RPMI8226 (cell line): ENCODE data around the gene LY86.
A peak's percentile ranks its signal among the peaks of the same experiment; 100 is the strongest.

Experiments used
- DNase-seq: peaks from one replicate; pipeline ENCODE4 v3.0.0-alpha.2; 2015

LY86 gene

GRCh38 chr6:6685249-6686040 is 96.9 kb downstream of the LY86 start:
- no peak for DNase-seq

DNA sequence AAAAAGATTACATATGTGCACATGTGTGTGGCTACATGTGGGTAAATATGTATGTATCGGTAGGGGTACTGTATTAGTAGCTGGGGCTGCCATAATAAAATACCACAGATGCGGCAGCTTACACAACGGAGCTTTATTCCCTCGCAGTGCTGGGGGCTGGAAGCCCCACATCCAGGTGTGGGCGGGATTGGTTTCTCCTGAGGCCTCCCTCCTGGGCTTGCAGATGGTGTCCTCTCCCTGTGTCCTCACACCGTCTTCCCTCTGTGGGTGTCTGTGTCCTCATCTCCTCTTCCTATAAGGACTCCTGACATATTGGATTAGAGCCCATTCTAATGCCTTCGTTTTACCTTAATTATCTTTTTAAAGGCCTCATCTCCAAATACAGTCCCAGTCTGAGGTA is 97.7 kb downstream of the LY86 start:
- DNase-seq = no peak

DNA sequence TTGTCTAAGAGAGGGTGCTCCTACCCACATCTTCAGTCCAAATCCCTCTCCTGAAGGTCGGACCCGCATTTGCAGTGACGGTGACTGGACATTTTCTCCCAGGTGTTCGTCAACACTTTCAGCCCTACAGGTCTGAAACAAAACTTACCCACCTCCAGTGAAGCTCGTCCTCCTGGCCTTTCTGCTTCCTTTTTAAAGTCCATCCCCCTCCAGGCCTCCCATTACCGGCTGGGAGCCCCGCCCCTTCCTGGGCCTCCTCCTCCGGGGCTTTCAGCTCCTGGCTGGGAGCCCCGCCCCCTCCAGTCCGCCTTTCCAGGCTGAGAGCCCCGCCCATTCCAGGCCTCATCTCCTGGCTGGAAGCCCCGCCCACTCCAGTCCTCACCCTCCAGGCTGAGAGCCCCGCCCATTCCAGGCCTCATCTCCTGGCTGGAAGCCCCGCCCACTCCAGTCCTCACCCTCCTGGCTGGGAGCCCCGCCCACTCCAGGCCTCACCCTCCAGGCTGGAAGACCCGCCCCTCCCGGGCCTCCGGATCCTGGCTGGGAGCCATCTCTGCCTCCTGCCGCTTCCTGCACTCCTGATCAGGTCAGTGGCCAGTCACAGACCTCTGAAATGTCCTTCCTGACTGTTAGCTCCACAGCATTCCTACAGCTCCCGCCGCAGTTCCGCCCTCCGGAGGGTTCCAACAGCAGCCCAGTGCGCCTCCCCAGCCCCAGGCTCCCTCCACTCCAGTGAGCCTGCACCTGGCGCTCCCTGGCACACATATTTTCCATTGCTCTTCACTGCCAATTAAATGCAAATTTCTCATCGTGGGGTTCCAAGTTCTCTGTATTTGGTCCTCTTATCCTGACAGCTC is 98.5 kb downstream of the LY86 start:
- peak; percentile 90 for DNase-seq

GRCh38 chr6:6688283-6688682 is 99.8 kb downstream of the LY86 start:
- no peak for DNase-seq

GRCh38 chr6:6688951-6689350 is 100.4 kb downstream of the LY86 start:
- no peak for DNase-seq

DNA sequence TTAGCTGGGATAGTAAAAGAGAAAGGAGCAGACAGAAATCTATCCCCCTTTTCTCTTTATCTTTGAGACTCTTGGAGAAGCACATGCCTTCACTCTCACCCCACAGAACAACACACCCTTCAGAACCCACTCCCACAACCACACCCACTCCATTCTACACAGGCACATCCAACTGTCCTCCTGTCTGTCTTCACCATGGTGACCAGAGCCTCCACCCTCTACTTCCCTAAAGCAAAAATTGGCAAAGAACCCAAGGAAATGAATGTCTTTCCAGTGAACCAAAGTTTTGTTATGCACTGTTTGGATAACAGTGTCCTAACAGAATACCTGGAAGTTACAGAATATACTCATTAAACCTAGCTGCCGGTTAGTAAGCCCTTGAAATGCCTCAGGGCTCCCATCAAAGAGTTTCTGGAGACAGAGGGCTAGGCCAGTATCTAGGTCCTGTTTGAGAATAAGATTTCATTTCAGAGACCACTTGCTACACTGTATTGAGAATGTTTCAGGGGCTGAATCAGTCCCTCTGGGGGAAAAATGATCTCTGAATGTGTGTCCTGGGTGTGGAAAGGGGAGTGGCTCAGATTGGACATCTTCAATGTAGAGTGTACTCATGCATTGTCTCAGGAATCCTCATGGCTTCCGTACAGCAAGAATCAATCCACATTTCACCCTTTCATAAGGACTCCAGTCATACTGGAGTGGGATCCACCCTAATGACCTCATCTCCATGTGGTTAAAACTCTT is 101.1 kb downstream of the LY86 start:
- no peak for DNase-seq

GRCh38 chr6:6690144-6690483 is 101.6 kb downstream of the LY86 start:
- DNase-seq = no peak

DNA sequence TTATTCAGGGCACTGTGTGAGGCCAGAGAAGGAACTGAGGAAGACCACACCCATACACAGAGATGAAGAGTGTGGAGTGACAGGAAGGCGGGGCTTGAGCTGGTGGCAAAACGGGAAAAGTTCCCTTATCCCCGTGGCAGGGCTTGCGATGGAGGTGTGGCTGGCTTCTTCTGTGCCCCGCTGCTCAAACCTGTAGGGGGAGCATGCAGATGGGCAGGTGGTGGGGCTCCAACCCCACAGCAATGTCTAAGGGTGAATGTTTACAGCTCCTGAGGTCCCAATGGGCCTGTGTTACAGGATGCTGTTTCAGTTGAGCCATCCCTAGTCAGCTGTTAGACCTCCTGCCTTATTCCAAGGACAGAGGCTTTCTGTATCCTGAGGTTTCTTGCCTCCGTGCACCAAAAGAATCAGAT is 105.9 kb downstream of the LY86 start:
- DNase-seq = no peak

GRCh38 chr6:6694825-6695624 is 106.5 kb downstream of the LY86 start:
- no peak for DNase-seq

GRCh38 chr6:6695625-6696276 is 107.2 kb downstream of the LY86 start:
- no peak for DNase-seq

DNA sequence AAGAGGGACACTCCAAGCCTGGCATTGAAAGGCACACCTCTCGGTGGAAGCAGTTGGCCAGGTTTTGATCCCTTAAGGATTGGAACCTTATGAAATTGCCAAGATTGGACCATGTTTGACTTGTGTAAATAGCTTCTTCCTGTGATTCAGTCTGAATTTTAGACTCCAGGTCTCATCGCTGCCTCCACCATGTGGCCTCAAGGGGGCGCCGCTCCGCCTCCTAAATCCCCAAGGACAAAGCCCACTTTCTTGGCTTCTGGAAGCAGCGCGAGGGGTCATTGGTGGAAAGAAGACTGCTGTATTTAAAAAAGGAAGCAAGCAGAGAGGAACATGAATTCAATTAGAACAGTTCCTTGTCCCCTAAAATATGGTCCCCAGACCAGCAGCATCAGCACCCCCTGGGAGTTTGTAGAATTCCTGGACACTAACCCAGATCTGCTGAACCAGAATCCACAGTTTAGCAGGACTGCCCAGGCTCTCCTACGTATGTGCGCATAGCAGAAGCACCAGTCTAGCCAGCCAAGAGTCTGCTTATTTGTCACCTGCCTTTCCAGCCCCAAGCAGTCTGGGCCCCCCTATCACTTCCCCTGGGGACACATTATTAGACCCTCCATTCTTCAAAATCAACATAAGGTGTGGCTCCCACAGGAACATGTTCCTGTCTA is 108.5 kb downstream of the LY86 start:
- DNase-seq = peak; percentile 66

GRCh38 chr6:6697620-6698019 is 109.1 kb downstream of the LY86 start:
- DNase-seq = no peak

DNA sequence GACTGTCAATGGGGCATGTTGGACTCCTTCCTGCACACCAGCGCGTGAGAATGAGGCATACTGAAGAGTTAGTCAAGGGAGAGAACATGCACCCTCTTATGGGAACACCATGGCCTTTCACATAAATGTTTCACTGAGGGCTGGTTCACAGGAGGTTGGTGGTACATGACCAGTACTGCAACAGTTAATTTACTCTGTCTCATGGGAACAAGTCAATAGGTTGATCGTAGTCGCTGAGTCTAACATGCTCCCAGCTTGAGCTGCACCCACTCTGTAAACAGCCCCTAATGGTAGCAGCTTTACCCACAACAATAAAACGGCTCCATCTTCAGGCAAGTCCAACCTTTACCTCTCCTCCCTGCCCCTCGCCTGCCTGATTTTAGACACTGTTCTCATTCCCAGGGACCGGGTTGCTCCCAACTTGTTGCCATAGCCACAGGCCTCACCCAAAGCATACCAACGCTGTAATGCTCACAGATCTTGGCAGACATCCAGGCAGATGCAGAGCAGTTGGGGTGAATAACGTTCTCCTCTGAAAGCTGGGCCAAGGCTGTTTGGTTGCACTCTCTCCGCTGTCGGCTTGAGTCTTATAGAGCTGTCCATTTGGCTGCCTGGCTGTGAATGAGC is 111.3 kb downstream of the LY86 start:
- DNase-seq = peak; percentile 87

DNA sequence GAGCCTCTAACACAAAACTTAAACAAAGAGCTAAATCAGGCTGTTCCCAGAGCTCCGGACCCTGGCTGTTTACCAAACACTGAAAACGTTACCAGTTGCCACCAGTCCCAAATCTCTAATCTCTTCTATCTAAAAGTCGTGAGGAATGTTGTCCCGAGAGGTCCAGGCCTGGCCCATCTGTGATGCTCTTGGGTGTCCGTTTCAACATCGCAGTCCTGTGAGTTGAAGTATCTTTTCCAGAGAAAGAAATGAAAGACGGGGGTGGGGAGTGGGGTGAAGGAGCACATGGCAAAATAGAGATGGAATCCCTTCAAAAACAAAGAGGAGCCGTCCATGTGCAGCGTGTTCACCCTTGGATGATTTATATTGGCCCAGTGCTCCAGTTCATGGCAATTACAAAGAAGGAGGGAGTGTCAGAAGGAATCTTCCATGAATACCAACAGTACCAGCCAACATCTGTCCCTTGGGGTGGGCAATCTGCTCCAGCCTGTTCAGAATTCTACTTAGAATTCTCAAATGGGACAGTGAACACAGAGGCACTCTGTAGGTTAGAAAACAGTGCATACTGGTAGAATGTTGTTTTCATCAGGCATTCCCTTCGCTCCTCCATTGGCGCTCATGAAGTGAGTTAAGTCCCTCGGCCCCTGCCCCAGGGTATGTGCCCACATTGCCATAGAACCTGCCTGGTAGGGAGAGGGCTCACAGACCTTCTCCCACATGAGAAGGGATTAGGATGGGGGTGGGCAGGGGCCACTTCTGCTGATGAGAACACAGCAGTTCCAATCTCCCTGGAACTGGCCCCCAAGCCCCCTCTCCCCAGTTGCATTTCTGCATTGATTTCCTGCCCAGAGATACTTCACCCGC is 112.1 kb downstream of the LY86 start:
- no peak for DNase-seq

- DNase-seq = peak; percentile 53
Observed at GRCh38 chr6:6701864-6702263, 113.3 kb downstream of the LY86 start.

- DNase-seq = no peak
Observed at GRCh38 chr6:6703699-6704098, 115.2 kb downstream of the LY86 start.
